ENCODE results near the gene ZNF267. TPM values are rescaled to one million over a fixed set of nuclear protein-coding genes. Genes with fewer than 3 reads are reported as not detected.
A peak's percentile ranks its signal among the peaks of the same experiment; 100 is the strongest.

ZNF267 gene
- total RNA-seq, 2 experiments from 2014 or later, result 67.7 to 70.2 TPM

DNA sequence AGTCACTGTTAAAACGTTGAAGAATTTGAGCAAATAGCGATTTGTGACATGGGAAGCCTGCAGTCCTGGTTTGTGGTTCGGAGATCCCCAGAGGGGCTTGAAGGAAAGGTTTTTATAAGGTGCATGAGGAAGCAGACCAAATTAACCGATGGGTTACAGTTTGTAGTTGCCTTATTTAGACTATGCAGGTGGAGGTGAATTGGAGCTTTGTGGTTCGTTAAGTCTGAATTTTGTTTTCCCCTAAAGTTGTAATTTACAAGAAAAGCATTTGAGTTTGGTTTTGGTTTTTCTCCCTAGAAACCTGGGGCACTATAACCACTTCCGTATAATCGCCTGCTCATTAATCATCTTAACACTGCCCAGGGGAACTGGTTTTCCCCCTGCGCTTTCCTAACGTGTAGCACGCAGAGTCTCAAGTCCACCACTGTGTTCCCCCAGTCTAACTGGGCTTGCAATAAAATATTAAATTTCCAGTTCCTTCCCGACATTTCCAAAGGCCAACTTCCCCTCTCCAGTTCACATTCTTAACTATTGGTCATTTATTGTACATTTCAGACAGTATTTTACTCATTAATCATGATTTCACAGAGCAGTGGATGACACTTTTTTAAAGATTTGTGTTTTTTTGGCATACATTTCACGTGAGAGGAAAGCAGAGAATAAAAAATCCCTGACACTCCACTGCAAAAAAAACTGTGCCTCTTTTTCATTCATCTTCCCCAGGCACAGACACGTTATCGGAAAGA lies 932 bp downstream of the ZNF267 start:
- DNase-seq, result peak; percentile 73
- Mint-ChIP-seq H3K27me3 (no peaks in the 10 kb centered on the region), H3K4me1 (ENCODE audit: low read depth) (peaks cover 73% of the 10 kb centered on the region), H3K36me3 (ENCODE audit: low read depth) (peaks cover 55% of the 10 kb centered on the region), H3K27ac (peak overlapping the region; percentile 96), H3K4me3 (peak overlapping the region; percentile 97), H3K9me3 (peaks cover 2% of the 10 kb centered on the region)
- ATAC-seq, result peak; percentile 21
- POLR2A ChIA-PET, result interaction anchor here (0.8 to 1.9 kb wide), 18 partner anchors 7 to 425 kb away, joined by 3 to 10 read pairs (median 4); partner anchors contain the start of gene RUSF1
- no peak for TF ChIP-seq CTCF (IDR thresholded peaks at IDR 0.05)
- CTCF ChIA-PET, result interaction anchor here (1.8 to 2.1 kb wide), 2 partner anchors 16 to 414 kb away, joined by 6 to 7 read pairs; partner anchors contain the start of gene ARMC5
- intact Hi-C loops (cut with micrococcal nuclease), result loop anchor here (5.0 to 10.0 kb wide), 2 partner anchors 172 to 690 kb away; partner anchors contain the start of gene FUS

DNA sequence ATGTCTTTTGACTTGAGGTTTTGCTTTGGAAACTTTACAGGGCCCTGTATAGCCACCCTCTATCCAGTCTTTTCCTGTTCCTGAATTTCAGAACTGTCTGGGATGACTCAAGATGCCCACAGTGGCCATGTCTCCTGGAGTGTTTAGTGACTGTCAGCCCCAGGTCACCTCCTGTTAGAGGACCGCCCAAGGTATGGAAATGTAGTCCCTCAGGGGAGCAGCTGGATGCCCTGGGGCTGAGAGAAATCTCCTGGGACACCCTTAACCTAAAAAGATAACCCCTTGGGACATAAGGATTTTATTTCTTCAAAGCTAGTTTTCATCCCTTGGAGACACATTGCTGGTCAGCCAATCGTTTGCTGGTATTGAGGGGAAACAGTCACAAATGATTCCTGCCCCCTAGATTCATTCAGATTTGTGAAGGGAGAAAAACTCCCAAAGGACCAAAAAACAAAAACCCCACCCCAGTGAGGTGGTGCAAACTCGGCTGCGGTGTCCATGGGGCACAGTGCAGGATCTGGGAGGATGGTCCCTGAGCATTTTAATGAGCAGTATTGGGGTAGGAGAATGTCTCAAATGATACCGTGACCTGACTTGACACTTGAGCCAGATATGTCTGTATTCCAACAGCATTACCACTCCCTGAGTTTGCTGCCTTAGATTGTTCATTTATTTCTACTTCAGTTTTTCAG lies 1.7 kb downstream of the ZNF267 start:
- H3K27ac Mint-ChIP-seq, result peak overlapping the region; percentile 96
- DNase-seq (no peak), ATAC-seq (no peak)
- peaks cover 62% of the 10 kb centered on the region for H3K36me3 Mint-ChIP-seq (ENCODE audit: low read depth)
- intact Hi-C loops (cut with micrococcal nuclease), result loop anchor here (10.0 kb wide), 1 partner anchor 690 kb away; the partner anchor contains the start of gene FUS
- peaks cover 2% of the 10 kb centered on the region for H3K9me3 Mint-ChIP-seq
- peak overlapping the region; percentile 97 for H3K4me3 Mint-ChIP-seq
- peaks cover 75% of the 10 kb centered on the region for H3K4me1 Mint-ChIP-seq (ENCODE audit: low read depth)
- H3K27me3 Mint-ChIP-seq, result no peaks in the 10 kb centered on the region
- TF ChIP-seq CTCF (IDR thresholded peaks at IDR 0.05), result no peak
- CTCF ChIA-PET, result no interaction called here
- POLR2A ChIA-PET, result interaction anchor here (0.7 to 1.2 kb wide), 3 partner anchors 18 to 417 kb away, joined by 3 to 5 read pairs (median 3); no protein-coding TSS in a partner anchor

DNA sequence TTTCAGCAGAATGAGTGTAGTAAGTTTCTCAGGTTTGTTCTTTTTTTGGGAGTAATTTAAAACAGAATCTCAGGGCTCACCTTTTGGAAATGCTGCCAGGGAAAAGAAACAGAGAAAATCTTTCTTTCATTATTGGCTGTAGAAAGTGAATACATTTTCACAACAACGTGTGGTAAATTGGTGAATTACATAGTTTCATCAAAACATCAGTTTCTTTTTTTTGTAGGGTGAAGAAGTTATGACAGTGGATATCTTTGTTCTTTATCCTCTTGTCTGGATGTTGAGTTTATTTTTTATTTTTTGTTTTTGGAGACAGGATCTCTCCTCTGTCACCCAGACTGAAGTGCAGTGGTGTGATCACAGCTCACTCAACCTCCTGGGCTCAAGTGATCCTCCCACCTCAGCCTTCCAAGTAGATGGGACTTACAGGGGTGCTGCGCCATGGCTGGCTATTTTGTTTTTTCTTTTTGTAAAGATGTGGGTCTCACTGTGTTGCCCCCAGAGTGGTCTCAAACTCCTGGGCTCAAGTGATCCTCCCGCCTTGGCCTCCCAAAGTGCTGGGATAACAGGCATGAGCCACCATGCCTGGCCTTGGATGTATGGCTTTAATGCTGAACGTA lies 2.4 kb downstream of the ZNF267 start:
- POLR2A ChIA-PET, result interaction anchor here (0.7 to 1.3 kb wide), 5 partner anchors 18 to 418 kb away, joined by 3 to 5 read pairs (median 3); partner anchors contain the start of gene RUSF1
- Mint-ChIP-seq H3K27ac (peak overlapping the region; percentile 96), H3K36me3 (ENCODE audit: low read depth) (peaks cover 69% of the 10 kb centered on the region), H3K27me3 (no peaks in the 10 kb centered on the region), H3K4me1 (ENCODE audit: low read depth) (peaks cover 74% of the 10 kb centered on the region), H3K9me3 (peaks cover 2% of the 10 kb centered on the region), H3K4me3 (peak overlapping the region; percentile 97)
- ATAC-seq, result no peak
- intact Hi-C loops (cut with micrococcal nuclease), result loop anchor here (10.0 kb wide), 1 partner anchor 691 kb away; the partner anchor contains the start of gene FUS
- CTCF ChIA-PET, result no interaction called here
- TF ChIP-seq CTCF (IDR thresholded peaks at IDR 0.05), result peak; percentile 21
- DNase-seq, result no peak

GRCh38 chr16:31876951-31877828 lies 3.6 kb downstream of the ZNF267 start:
- Mint-ChIP-seq H3K4me1 (ENCODE audit: low read depth) (peaks cover 74% of the 10 kb centered on the region), H3K36me3 (ENCODE audit: low read depth) (peaks cover 78% of the 10 kb centered on the region), H3K27ac (peak overlapping the region; percentile 96), H3K27me3 (no peaks in the 10 kb centered on the region), H3K4me3 (peak overlapping the region; percentile 97), H3K9me3 (peaks cover 2% of the 10 kb centered on the region)
- no peak for TF ChIP-seq CTCF (IDR thresholded peaks at IDR 0.05)
- peak; percentile 55 for ATAC-seq
- intact Hi-C loops (cut with micrococcal nuclease), result loop anchor here (10.0 kb wide), 1 partner anchor 692 kb away; the partner anchor contains the start of gene FUS
- peak; percentile 76 for DNase-seq
- ChIA-PET POLR2A (interaction anchor here (0.7 to 4.0 kb wide), 10 partner anchors 8 to 687 kb away, joined by 3 to 22 read pairs (median 4); partner anchors contain the start of gene RUSF1), CTCF (interaction anchor here (0.6 to 2.4 kb wide), 3 partner anchors 8 to 367 kb away, joined by 3 to 14 read pairs (median 4); no protein-coding TSS in a partner anchor)

Measured in activated CD8-positive, alpha-beta T cell treated with anti-CD3 and anti-CD28 coated beads for 36 hours (primary cell).